Eye (tissue), 1 donor: ENCODE measurements around the gene CSMD2.
A peak's percentile ranks its signal among the peaks of the same experiment; 100 is the strongest.
"Not testable (repeated sequence)": the region's sequence is repeated elsewhere in the genome, so short reads cannot be mapped to it uniquely, and the experiment has no call there.

ENCODE experiments used
- DNase-seq: peaks from one replicate; pipeline ENCODE4 v3.0.0-alpha.2; 2015

Gene CSMD2

GRCh38 chr1:33515112-33515511 lies 649.9 kb downstream of the CSMD2 start:
- DNase-seq = no peak

- no peak for DNase-seq
Measured at GRCh38 chr1:33512226-33513011, 652.6 kb downstream of the CSMD2 start.

GRCh38 chr1:33509276-33509675 lies 655.8 kb downstream of the CSMD2 start:
- not testable (repeated sequence) for DNase-seq

- no peak for DNase-seq
Measured at GRCh38 chr1:33508151-33508550, 656.9 kb downstream of the CSMD2 start.

GRCh38 chr1:33507661-33508060 lies 657.4 kb downstream of the CSMD2 start:
- no peak for DNase-seq

- no peak for DNase-seq
Measured at GRCh38 chr1:33503506-33503905, 661.5 kb downstream of the CSMD2 start.

- DNase-seq = no peak
Measured at GRCh38 chr1:33502726-33503125, 662.3 kb downstream of the CSMD2 start.

- DNase-seq = no peak
Measured at GRCh38 chr1:33501774-33502173, 663.3 kb downstream of the CSMD2 start.

GRCh38 chr1:33501309-33501708 lies 663.7 kb downstream of the CSMD2 start:
- no peak for DNase-seq

GRCh38 chr1:33500547-33500946 lies 664.5 kb downstream of the CSMD2 start:
- DNase-seq = no peak

GRCh38 chr1:33497410-33497809 lies 667.6 kb downstream of the CSMD2 start:
- DNase-seq = no peak

GRCh38 chr1:33494929-33495328 lies 670.1 kb downstream of the CSMD2 start:
- DNase-seq = no peak

- no peak for DNase-seq
Measured at GRCh38 chr1:33488624-33489023, 676.4 kb downstream of the CSMD2 start.

- no peak for DNase-seq
Measured at GRCh38 chr1:33482412-33482811, 682.6 kb downstream of the CSMD2 start.

- no peak for DNase-seq
Measured at GRCh38 chr1:33477451-33477850, 687.6 kb downstream of the CSMD2 start.

GRCh38 chr1:33473900-33474299 lies 691.1 kb downstream of the CSMD2 start:
- no peak for DNase-seq

- peak; percentile 99 for DNase-seq
Measured at GRCh38 chr1:33472269-33472980, 692.6 kb downstream of the CSMD2 start, which contains the start of gene ZSCAN20. TSS of gene ZSCAN20 (plus strand) at chr1:33472645. CDS start at chr1:33479289, 6,644 bp downstream.

GRCh38 chr1:33471416-33471815 lies 693.6 kb downstream of the CSMD2 start:
- DNase-seq = no peak

GRCh38 chr1:33470495-33471012 lies 694.5 kb downstream of the CSMD2 start:
- peak; percentile 95 for DNase-seq

- DNase-seq = no peak
Measured at GRCh38 chr1:33469691-33470090, 695.3 kb downstream of the CSMD2 start.

- DNase-seq = peak; percentile 22
Measured at GRCh38 chr1:33468967-33469366, 696.1 kb downstream of the CSMD2 start.

GRCh38 chr1:33468531-33468930 lies 696.5 kb downstream of the CSMD2 start:
- DNase-seq = peak; percentile 2

GRCh38 chr1:33468011-33468410 lies 697.0 kb downstream of the CSMD2 start:
- no peak for DNase-seq

- DNase-seq = no peak
Measured at GRCh38 chr1:33466159-33466558, 698.9 kb downstream of the CSMD2 start.
